Esophagus (tissue), 2 donors: ENCODE data around the gene ACTRT1. TPM values are rescaled to one million over a fixed set of nuclear protein-coding genes. Genes with fewer than 3 reads are reported as not detected.

Experiments used
- H3K27ac ChIP-seq, 2 donors: one replicate each; pipeline ENCODE4 v1.5.1; 2013; ENCODE audit warnings: low read depth in 2 of 2, mild to moderate bottlenecking in 2 of 2, inconsistent platforms in 1 of 2, low read length in 1 of 2, moderate library complexity in 1 of 2
- H3K27me3 ChIP-seq, 2 donors: one replicate each; pipeline ENCODE4 v1.6.1; 2013; ENCODE audit warnings: low read length in 2 of 2, control low read depth in 1 of 2, mild to moderate bottlenecking in 1 of 2; ENCODE audit not compliant: insufficient read depth in 2 of 2, control insufficient read depth in 1 of 2
- H3K36me3 ChIP-seq, 2 donors: one replicate each; pipeline ENCODE4 v1.6.1; 2013; ENCODE audit warnings: low read length in 1 of 2; ENCODE audit not compliant: control insufficient read depth in 2 of 2, insufficient read depth in 2 of 2
- H3K4me1 ChIP-seq, 2 donors: one replicate each; pipeline ENCODE4 v1.6.1; 2013; ENCODE audit warnings: low read length in 1 of 2; ENCODE audit not compliant: control insufficient read depth in 2 of 2, insufficient read depth in 2 of 2
- H3K4me3 ChIP-seq, 2 donors: one replicate each; pipeline ENCODE4 v1.5.1; 2013; ENCODE audit warnings: low read length in 2 of 2, mild to moderate bottlenecking in 2 of 2, low read depth in 1 of 2, moderate library complexity in 1 of 2
- H3K9me3 ChIP-seq, 2 donors: one replicate each; pipeline ENCODE4 v1.6.1; 2013; ENCODE audit warnings: mild to moderate bottlenecking in 2 of 2, low read depth in 1 of 2, low read length in 1 of 2, moderate library complexity in 1 of 2; ENCODE audit not compliant: control insufficient read depth in 2 of 2, insufficient read depth in 1 of 2
- WGBS, 2 donors: extraction: QIAGEN DNeasy Blood & Tissue Kit; methylation state at CpG; one replicate each; pipeline ENCODE4 v1.1.7; 2013; 5-methylcytosine and 5-hydroxymethylcytosine counted together
- polyA plus RNA-seq, 2 donors: library from polyadenylated mRNA; stranded (reverse); fragments of 200-250 nt; gene quantifications; one replicate each; pipeline ENCODE4 v1.2.3, GENCODE V29; 2013
- donor health status: healthy with polysubstance abuse.
- donor health status: Bipolar disorder and iron deficiency.

ACTRT1 gene
- polyA plus RNA-seq = not detected

GRCh38 chrX:128052303-128052702 lies at the start of gene ACTRT1:
Gene ACTRT1 (minus strand): TSS chrX:128052403. CDS start chrX:128052206, 197 bp downstream.
- Histone ChIP-seq H3K4me3 (no peak within 1 kb of the TSS), H3K27me3 (no peaks in the 10 kb centered on the region), H3K4me1 (no peaks in the 10 kb centered on the region), H3K27ac (no peak within 1 kb of the TSS), H3K9me3 (peaks cover 0 to 5% of the 10 kb centered on the region in 2 donors), H3K36me3 (no peaks in the 10 kb centered on the region)
- WGBS, 2 donors = 41% methylated on average over 1 of the region's 1 CpG

GRCh38 chrX:128078545-128078944 lies 26.3 kb upstream of the ACTRT1 start:
- Histone ChIP-seq H3K36me3 (no peaks in the 10 kb centered on the region), H3K27ac (no peak overlapping the region), H3K9me3 (no peaks in the 10 kb centered on the region), H3K4me3 (no peak overlapping the region), H3K4me1 (no peaks in the 10 kb centered on the region), H3K27me3 (no peaks in the 10 kb centered on the region)
- 33% methylated on average over 2 of the region's 2 CpGs for WGBS, 2 donors

GRCh38 chrX:128057421-128057820 lies 5.2 kb upstream of the ACTRT1 start:
- 89 to 94% methylated on average over 2 of the region's 2 CpGs for WGBS, 2 donors
- Histone ChIP-seq H3K27ac (no peak overlapping the region), H3K4me1 (no peaks in the 10 kb centered on the region), H3K9me3 (no peaks in the 10 kb centered on the region), H3K27me3 (no peaks in the 10 kb centered on the region), H3K4me3 (no peak overlapping the region), H3K36me3 (no peaks in the 10 kb centered on the region)

- Histone ChIP-seq H3K36me3 (no peaks in the 10 kb centered on the region), H3K27me3 (no peaks in the 10 kb centered on the region), H3K27ac (no peak overlapping the region), H3K9me3 (peaks cover 0 to 5% of the 10 kb centered on the region in 2 donors), H3K4me1 (no peaks in the 10 kb centered on the region), H3K4me3 (no peak overlapping the region)
- WGBS, 2 donors = 72 to 87% methylated on average over 10 of the region's 10 CpGs
Observed at GRCh38 chrX:128051526-128051925, 677 bp downstream of the ACTRT1 start.

- no peak overlapping the region for H3K27ac ChIP-seq
- H3K4me1 ChIP-seq = no peaks in the 10 kb centered on the region
- H3K4me3 ChIP-seq = no peak overlapping the region
- no peaks in the 10 kb centered on the region for H3K36me3 ChIP-seq
- H3K27me3 ChIP-seq = no peaks in the 10 kb centered on the region
- H3K9me3 ChIP-seq = no peaks in the 10 kb centered on the region
Observed at GRCh38 chrX:128035318-128035717, 16.9 kb downstream of the ACTRT1 start.

GRCh38 chrX:128021566-128021965 lies 30.6 kb downstream of the ACTRT1 start:
- no peaks in the 10 kb centered on the region for H3K4me1 ChIP-seq
- WGBS, 2 donors = 46 to 63% methylated on average over 1 of the region's 1 CpG
- H3K9me3 ChIP-seq = no peaks in the 10 kb centered on the region

GRCh38 chrX:128020701-128021100 lies 31.5 kb downstream of the ACTRT1 start:
- 4 to 8% methylated on average over 2 of the region's 2 CpGs for WGBS, 2 donors
- Histone ChIP-seq H3K4me3 (no peak overlapping the region), H3K9me3 (no peaks in the 10 kb centered on the region)

More at GRCh38 chrX:128021566-128021965, 30.6 kb downstream of the ACTRT1 start:
- H3K36me3 ChIP-seq = no peaks in the 10 kb centered on the region
- H3K27ac ChIP-seq = no peak overlapping the region
- H3K4me3 ChIP-seq = no peak overlapping the region
- H3K27me3 ChIP-seq = no peaks in the 10 kb centered on the region

GRCh38 chrX:128019218-128019617 lies 33.0 kb downstream of the ACTRT1 start:
- Histone ChIP-seq H3K4me1 (no peaks in the 10 kb centered on the region), H3K4me3 (no peak overlapping the region), H3K36me3 (no peaks in the 10 kb centered on the region), H3K9me3 (peaks cover 0 to 7% of the 10 kb centered on the region in 2 donors), H3K27me3 (no peaks in the 10 kb centered on the region), H3K27ac (no peak overlapping the region)
- 57 to 77% methylated on average over 2 of the region's 2 CpGs for WGBS, 2 donors

More at GRCh38 chrX:128020701-128021100, 31.5 kb downstream of the ACTRT1 start:
- H3K27ac ChIP-seq = no peak overlapping the region
- no peaks in the 10 kb centered on the region for H3K4me1 ChIP-seq
- no peaks in the 10 kb centered on the region for H3K27me3 ChIP-seq
- no peaks in the 10 kb centered on the region for H3K36me3 ChIP-seq

GRCh38 chrX:128012015-128012414 lies 40.2 kb downstream of the ACTRT1 start:
- no peak overlapping the region for H3K4me3 ChIP-seq
- H3K27ac ChIP-seq = no peak overlapping the region
- H3K9me3 ChIP-seq = peaks cover 0 to 7% of the 10 kb centered on the region in 2 donors
- no peaks in the 10 kb centered on the region for H3K27me3 ChIP-seq
- no peaks in the 10 kb centered on the region for H3K36me3 ChIP-seq
- H3K4me1 ChIP-seq = no peaks in the 10 kb centered on the region
- WGBS, 2 donors = 48 to 73% methylated on average over 1 of the region's 1 CpG

GRCh38 chrX:128007882-128008281 lies 44.3 kb downstream of the ACTRT1 start:
- Histone ChIP-seq H3K4me3 (no peak overlapping the region), H3K4me1 (no peaks in the 10 kb centered on the region), H3K27me3 (no peaks in the 10 kb centered on the region), H3K27ac (no peak overlapping the region), H3K9me3 (no peaks in the 10 kb centered on the region), H3K36me3 (no peaks in the 10 kb centered on the region)
